Coronary artery (tissue), 2 donors: ENCODE measurements around the gene DGKQ.

Source experiments
- DNase-seq: peaks from one replicate; pipeline ENCODE4 v3.0.0-alpha.2; 2017; ENCODE audit warnings: low spot score
- H3K27ac ChIP-seq, 2 donors: fragments of 200-600 bp; sonication (generic); one replicate each; pipeline ENCODE4 v1.5.1; 2016 to 2019
- H3K4me3 ChIP-seq: fragments of 200-600 bp; sonication (generic); 2 replicates; pipeline ENCODE4 v1.5.1; 2016; ENCODE audit warnings: mild to moderate bottlenecking, moderate library complexity
- TF ChIP-seq, protein P1 (sequence below): fragments of 200-600 bp; sonication (generic); IDR thresholded peaks from one replicate; pipeline ENCODE4 v1.5.1; 2019; ENCODE audit warnings: antibody characterized with exemption

The DGKQ gene

DNA sequence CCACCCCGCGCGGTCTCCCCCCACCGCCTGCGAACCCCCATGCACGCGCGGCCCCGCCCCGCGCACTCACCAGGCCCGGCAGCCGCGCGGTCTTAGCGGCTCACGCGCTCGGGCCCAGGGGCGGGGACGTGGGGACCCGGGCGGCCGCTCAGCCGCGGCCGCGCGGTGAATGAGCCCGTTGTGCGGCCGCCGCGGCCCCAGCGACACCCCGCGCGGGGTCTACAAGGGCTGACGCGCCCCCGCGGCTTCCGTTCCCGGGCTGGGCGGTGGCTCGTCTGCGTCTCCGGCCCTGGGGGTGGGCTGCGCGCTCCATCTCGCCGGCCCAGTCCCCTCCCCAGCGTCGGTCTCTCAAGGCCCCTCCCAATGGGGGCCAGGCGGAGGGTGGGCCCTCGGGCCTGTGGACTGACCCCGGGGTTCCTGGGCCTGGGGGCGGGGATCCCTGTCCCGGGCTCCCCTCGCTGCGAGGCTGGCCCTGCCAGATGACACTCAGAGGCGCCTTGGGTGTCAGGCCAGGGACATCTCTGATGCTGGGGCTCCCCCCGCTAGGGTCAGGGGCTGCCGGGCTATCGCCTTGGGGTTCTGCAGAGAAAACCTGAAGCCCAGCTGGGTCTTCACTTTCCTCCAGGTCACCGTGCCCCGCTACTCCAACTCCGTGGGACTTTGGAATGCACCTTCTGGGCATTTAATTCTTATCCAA lies 24.2 kb upstream of the DGKQ start:
- peak overlapping the region; percentile 63 for H3K4me3 ChIP-seq
- DNase-seq: no peak
- H3K27ac ChIP-seq: no peak overlapping the region
- TF ChIP-seq, protein P1, sequence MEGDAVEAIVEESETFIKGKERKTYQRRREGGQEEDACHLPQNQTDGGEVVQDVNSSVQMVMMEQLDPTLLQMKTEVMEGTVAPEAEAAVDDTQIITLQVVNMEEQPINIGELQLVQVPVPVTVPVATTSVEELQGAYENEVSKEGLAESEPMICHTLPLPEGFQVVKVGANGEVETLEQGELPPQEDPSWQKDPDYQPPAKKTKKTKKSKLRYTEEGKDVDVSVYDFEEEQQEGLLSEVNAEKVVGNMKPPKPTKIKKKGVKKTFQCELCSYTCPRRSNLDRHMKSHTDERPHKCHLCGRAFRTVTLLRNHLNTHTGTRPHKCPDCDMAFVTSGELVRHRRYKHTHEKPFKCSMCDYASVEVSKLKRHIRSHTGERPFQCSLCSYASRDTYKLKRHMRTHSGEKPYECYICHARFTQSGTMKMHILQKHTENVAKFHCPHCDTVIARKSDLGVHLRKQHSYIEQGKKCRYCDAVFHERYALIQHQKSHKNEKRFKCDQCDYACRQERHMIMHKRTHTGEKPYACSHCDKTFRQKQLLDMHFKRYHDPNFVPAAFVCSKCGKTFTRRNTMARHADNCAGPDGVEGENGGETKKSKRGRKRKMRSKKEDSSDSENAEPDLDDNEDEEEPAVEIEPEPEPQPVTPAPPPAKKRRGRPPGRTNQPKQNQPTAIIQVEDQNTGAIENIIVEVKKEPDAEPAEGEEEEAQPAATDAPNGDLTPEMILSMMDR: no peak

GRCh38 chr4:996997-997374 lies 23.6 kb upstream of the DGKQ start:
- peak overlapping the region; percentile 63 for H3K4me3 ChIP-seq
- DNase-seq: no peak
- TF ChIP-seq, protein P1: no peak
- no peak overlapping the region for H3K27ac ChIP-seq

DNA sequence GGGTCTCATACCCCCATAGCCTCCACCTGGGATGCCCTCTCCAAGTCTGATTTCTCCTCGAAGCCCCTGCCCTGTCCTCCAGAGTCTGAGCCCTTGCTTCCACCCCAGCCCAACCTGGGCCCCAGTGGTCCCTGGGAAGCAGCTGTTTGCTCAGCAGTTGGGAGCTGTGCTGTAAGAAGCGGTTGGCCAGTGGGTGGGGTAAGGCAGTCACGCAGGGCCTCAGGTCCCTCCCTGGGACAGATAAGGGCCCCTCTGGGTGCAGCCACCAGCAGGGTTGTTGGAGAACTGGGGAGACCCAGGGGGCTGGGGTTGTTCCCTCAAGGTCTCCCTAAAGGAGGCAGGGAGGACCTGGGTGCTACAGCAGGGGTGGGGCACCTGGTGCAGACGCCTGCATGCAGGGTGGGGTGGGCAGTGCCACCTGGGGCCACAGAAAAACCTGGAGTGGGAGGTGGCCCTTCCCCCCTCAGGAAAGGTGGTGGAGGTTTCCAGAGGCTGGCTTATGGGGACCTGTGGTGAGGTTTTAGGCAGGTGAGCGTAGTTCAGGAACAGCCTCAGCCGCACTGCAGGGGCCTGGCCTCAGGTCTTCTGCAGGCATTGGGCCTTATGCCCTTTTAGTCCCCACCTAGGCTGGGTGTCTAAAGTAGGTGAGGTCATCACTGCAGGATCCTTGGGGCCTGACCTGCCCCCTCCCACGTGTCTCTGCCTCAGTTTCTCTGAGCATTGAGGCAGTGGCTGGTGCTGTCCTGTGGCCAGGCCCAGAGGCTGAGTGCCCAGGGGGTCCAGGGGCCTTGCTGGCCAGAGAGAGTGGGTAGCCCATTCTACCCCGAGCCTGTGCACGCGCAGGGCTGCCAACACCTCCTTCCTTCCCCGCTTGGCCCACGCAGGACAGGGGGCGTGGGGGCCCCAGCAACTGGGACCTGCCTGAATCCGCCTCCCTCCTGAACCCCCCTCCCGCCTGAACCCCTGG lies 22.9 kb upstream of the DGKQ start:
- H3K4me3 ChIP-seq: no peak overlapping the region
- no peak for DNase-seq
- TF ChIP-seq, protein P1: no peak
- H3K27ac ChIP-seq: no peak overlapping the region

- DNase-seq: no peak
- no peak overlapping the region for H3K27ac ChIP-seq
These were observed 22.1 kb upstream of the DGKQ start for GRCh38 chr4:995311-996026.

DNA sequence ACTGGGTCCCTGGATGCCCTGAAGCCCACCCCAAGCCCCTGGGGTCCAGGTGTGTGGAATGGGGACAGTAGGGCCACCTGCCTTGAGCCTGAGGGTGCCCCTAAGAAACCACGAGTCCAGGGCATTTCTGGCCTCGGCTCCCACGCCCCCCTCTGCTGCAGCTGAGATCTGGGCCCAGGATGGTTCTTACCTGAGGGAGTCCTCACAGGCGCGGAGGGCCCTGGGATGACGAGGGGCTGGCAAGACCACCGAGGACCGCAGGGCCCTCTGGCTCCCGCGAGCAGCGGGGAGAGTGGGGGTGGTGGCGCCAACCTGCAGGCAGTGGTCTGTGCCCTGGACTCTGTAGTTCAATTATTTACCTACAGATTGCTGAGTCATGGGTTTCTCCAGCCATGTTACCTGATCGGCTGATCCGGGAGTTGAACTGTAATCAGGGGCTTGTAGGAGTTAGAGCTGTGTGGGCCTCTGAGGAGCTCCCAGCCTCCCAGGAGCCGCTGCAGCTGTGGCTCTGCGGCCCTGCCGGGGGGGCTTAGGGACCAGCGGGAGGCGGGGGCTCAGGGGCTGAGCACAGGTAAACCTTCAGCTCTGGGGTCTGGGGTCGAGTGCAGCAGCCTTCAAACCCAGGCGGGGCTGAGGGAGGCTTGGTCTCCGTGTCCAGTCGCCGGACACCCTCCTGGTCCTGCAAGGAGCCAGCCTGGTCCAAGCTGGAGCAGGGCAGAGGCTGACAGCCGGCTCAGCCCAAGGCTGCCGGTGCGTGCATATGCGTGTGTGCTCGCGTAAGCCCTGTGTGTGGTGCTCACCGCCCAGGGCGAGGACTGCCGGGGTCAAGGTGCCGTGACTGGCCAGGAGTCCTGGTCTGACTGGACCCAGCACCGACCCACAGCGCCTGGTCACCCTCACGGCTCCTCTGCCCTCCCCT lies 20.0 kb upstream of the DGKQ start, which contains the start of gene SLC26A1:
Gene SLC26A1, minus strand, starts transcription at position 294 of the 919 bp plus-strand sequence. CDS start 1,701 bp downstream, outside the sequence.
- TF ChIP-seq, protein P1: no peak
- H3K4me3 ChIP-seq: no peak within 1 kb of the TSS
- no peak within 1 kb of the TSS for H3K27ac ChIP-seq
- DNase-seq: no peak

More at GRCh38 chr4:995311-996026, 22.1 kb upstream of the DGKQ start:
- TF ChIP-seq, protein P1: no peak
- H3K4me3 ChIP-seq: no peak overlapping the region
